SHP77 (cell line): ENCODE data around the gene TECTA.
A peak's percentile ranks its signal among the peaks of the same experiment; 100 is the strongest.
"Not testable (repeated sequence)": the region's sequence is repeated elsewhere in the genome, so short reads cannot be mapped to it uniquely, and the experiment has no call there.

Experiments
- DNase-seq, 2 experiments: peaks; one replicate each; lab custom pipeline; 2025; lab: John Stamatoyannopoulos, UW

The TECTA gene

GRCh38 chr11:121235057-121235456 is 134.0 kb downstream of the TECTA start:
- DNase-seq = no peak

- no peak for DNase-seq
Observed at GRCh38 chr11:121236115-121237001, 135.3 kb downstream of the TECTA start.

- DNase-seq = not testable (repeated sequence)
Observed at GRCh38 chr11:121237247-121237646, 136.2 kb downstream of the TECTA start.

- no peak for DNase-seq
Observed at GRCh38 chr11:121237686-121238658, 136.9 kb downstream of the TECTA start.

GRCh38 chr11:121238956-121239355 is 137.9 kb downstream of the TECTA start:
- DNase-seq = no peak

- DNase-seq = peak; percentile 25 to 32
Observed at GRCh38 chr11:121240001-121240400, 139.0 kb downstream of the TECTA start.

- DNase-seq = no peak
Observed at GRCh38 chr11:121240650-121241303, 139.7 kb downstream of the TECTA start.
